Measurements from ENCODE around the gene PHTF1. TPM values are rescaled to one million over a fixed set of nuclear protein-coding genes. Genes with fewer than 3 reads are reported as not detected.

The PHTF1 gene
- polyA plus RNA-seq, 1 donor (not counting 4 experiments of a cell fraction or from before 2014, with no cell fraction given) = 6.8 TPM

DNA sequence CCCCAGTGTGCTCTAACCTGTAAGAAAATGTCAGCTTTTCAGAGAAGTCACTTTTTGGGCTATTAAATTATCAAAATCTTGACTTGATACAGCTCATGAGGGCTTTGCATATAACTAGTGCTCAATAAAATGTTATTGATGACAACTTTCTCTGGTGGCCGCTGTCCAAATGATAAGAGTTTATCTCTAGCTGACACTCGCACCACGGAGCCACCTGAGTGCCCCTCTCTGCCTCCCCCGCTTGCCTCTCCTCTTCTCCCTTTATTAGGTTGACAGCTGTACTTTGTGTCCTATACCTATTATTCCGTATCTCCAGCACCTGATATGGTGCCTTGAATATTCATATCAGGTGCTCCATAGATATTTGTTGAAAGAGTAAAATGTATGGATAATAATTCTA lies 82.8 kb downstream of the PHTF1 start:
- H3K4me1 ChIP-seq (ENCODE audit: control insufficient read depth, extremely low read depth, insufficient read depth, low read length) = no peaks in the 10 kb centered on the region
- TF ChIP-seq, protein P1, sequence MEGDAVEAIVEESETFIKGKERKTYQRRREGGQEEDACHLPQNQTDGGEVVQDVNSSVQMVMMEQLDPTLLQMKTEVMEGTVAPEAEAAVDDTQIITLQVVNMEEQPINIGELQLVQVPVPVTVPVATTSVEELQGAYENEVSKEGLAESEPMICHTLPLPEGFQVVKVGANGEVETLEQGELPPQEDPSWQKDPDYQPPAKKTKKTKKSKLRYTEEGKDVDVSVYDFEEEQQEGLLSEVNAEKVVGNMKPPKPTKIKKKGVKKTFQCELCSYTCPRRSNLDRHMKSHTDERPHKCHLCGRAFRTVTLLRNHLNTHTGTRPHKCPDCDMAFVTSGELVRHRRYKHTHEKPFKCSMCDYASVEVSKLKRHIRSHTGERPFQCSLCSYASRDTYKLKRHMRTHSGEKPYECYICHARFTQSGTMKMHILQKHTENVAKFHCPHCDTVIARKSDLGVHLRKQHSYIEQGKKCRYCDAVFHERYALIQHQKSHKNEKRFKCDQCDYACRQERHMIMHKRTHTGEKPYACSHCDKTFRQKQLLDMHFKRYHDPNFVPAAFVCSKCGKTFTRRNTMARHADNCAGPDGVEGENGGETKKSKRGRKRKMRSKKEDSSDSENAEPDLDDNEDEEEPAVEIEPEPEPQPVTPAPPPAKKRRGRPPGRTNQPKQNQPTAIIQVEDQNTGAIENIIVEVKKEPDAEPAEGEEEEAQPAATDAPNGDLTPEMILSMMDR (optimal IDR thresholded peaks at IDR 0.05 in 1 of 3, IDR thresholded peaks at IDR 0.05 in 1 of 3, conservative IDR thresholded peaks at IDR 0.05 in 1 of 3; ENCODE audit: extremely low read depth in 1 of 3, insufficient read depth in 2 of 3, low read length in 3 of 3) = no peak
- no peak for TF ChIP-seq EZH2 (IDR thresholded peaks at IDR 0.05; ENCODE audit: low read length)
- DNase-seq (ENCODE audit: low read depth, low spot score) = no peak
- no peaks in the 10 kb centered on the region for H4K20me1 ChIP-seq (ENCODE audit: control insufficient read depth, extremely low read depth, insufficient read depth, low read length)
- H3K9me1 ChIP-seq (ENCODE audit: control insufficient read depth, extremely low read depth, insufficient read depth, low read length) = no peaks in the 10 kb centered on the region
- H3K9me3 ChIP-seq (ENCODE audit: control insufficient read depth, low read depth, low read length) = no peaks in the 10 kb centered on the region
- no peak overlapping the region for H2AFZ ChIP-seq (ENCODE audit: control insufficient read depth, low read length)
- H3K36me3 ChIP-seq (ENCODE audit: control insufficient read depth in 2 of 2, extremely low read depth in 1 of 2, insufficient read depth in 2 of 2, low read length in 2 of 2) = no peaks in the 10 kb centered on the region
- no peak overlapping the region for H3K27ac ChIP-seq (ENCODE audit: control insufficient read depth, insufficient read depth, low read length)
- dilution Hi-C loops (cut with MboI; ENCODE audit: extremely low pct_ligation_motif_present, low sequenced_read_pairs) = no loop called here
- no peak overlapping the region for H3K4me2 ChIP-seq (ENCODE audit: control insufficient read depth, extremely low read depth, insufficient read depth, low read depth, low read length)
- no peaks in the 10 kb centered on the region for H3K79me2 ChIP-seq (ENCODE audit: control insufficient read depth, insufficient read depth, low read length)
- H3K27me3 ChIP-seq (ENCODE audit: control insufficient read depth, extremely low read depth, insufficient read depth, low read length) = no peaks in the 10 kb centered on the region
- no peak for FAIRE-seq
- H3K9ac ChIP-seq (ENCODE audit: control insufficient read depth, extremely low read depth, insufficient read depth, low read length) = no peak overlapping the region
- H3K4me3 ChIP-seq (ENCODE audit: control insufficient read depth in 2 of 3, extremely low read depth in 1 of 3, insufficient read depth in 2 of 3, low read depth in 1 of 3, low read length in 3 of 3) = no peak overlapping the region

DNA sequence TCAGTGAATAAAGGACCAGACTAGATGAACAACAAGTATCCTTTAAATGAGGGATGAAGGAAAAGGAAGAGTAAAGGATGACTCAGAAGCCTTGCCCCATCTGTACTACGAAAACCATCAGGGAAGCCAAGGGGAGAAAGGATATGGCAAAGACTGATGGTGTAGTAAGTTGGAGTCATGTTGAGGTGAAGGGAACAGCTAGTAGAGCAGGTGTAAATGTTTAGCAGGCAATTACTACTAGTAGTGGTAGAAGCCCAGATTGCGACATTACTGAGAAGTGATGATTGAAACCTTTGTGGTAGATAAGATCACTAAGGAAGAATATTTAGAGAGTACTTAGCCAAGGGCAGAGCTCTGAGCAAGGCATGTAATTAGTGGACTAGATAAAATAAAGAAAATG lies 84.0 kb downstream of the PHTF1 start:
- Histone ChIP-seq H3K4me1 (ENCODE audit: control insufficient read depth, extremely low read depth, insufficient read depth, low read length) (no peaks in the 10 kb centered on the region), H3K9me3 (ENCODE audit: control insufficient read depth, low read depth, low read length) (no peaks in the 10 kb centered on the region), H3K27me3 (ENCODE audit: control insufficient read depth, extremely low read depth, insufficient read depth, low read length) (no peaks in the 10 kb centered on the region), H3K27ac (ENCODE audit: control insufficient read depth, insufficient read depth, low read length) (no peak overlapping the region), H4K20me1 (ENCODE audit: control insufficient read depth, extremely low read depth, insufficient read depth, low read length) (no peaks in the 10 kb centered on the region), H3K36me3 (ENCODE audit: control insufficient read depth in 2 of 2, extremely low read depth in 1 of 2, insufficient read depth in 2 of 2, low read length in 2 of 2) (no peaks in the 10 kb centered on the region), H3K4me2 (ENCODE audit: control insufficient read depth, extremely low read depth, insufficient read depth, low read depth, low read length) (no peak overlapping the region), H3K79me2 (ENCODE audit: control insufficient read depth, insufficient read depth, low read length) (no peaks in the 10 kb centered on the region), H2AFZ (ENCODE audit: control insufficient read depth, low read length) (no peak overlapping the region), H3K4me3 (ENCODE audit: control insufficient read depth in 2 of 3, extremely low read depth in 1 of 3, insufficient read depth in 2 of 3, low read depth in 1 of 3, low read length in 3 of 3) (no peak overlapping the region), H3K9ac (ENCODE audit: control insufficient read depth, extremely low read depth, insufficient read depth, low read length) (no peak overlapping the region), H3K9me1 (ENCODE audit: control insufficient read depth, extremely low read depth, insufficient read depth, low read length) (no peaks in the 10 kb centered on the region)
- dilution Hi-C loops (cut with MboI; ENCODE audit: extremely low pct_ligation_motif_present, low sequenced_read_pairs) = no loop called here
- TF ChIP-seq, protein P1 (optimal IDR thresholded peaks at IDR 0.05 in 1 of 3, IDR thresholded peaks at IDR 0.05 in 1 of 3, conservative IDR thresholded peaks at IDR 0.05 in 1 of 3; ENCODE audit: extremely low read depth in 1 of 3, insufficient read depth in 2 of 3, low read length in 3 of 3) = no peak
- no peak for TF ChIP-seq EZH2 (IDR thresholded peaks at IDR 0.05; ENCODE audit: low read length)
- DNase-seq (ENCODE audit: low read depth, low spot score) (no peak), FAIRE-seq (no peak)

Measured in keratinocyte (primary cell).